ES-I3 (cell line): ENCODE data around the gene SGPL1.
"Not testable (repeated sequence)": the region's sequence is repeated elsewhere in the genome, so short reads cannot be mapped to it uniquely, and the experiment has no call there.

Source experiments
- H3K36me3 ChIP-seq: 2 replicates; pipeline ENCODE4 v1.6.1; 2013; ENCODE audit warnings: mild to moderate bottlenecking, low read length, control low read depth, moderate library complexity; ENCODE audit not compliant: insufficient read depth
- H3K4me1 ChIP-seq: 2 replicates; pipeline ENCODE4 v1.6.1; 2013; ENCODE audit warnings: mild to moderate bottlenecking, control low read depth, low read length; ENCODE audit not compliant: insufficient read depth
- H3K9ac ChIP-seq: 2 replicates; pipeline ENCODE4 v1.6.1; 2013; ENCODE audit warnings: low read depth, mild to moderate bottlenecking, low read length, moderate library complexity
- H3K9me3 ChIP-seq: 2 replicates; pipeline ENCODE4 v1.6.1; 2013; ENCODE audit warnings: mild to moderate bottlenecking, low read length, moderate library complexity; ENCODE audit not compliant: control insufficient read depth, insufficient read depth

SGPL1 gene

DNA sequence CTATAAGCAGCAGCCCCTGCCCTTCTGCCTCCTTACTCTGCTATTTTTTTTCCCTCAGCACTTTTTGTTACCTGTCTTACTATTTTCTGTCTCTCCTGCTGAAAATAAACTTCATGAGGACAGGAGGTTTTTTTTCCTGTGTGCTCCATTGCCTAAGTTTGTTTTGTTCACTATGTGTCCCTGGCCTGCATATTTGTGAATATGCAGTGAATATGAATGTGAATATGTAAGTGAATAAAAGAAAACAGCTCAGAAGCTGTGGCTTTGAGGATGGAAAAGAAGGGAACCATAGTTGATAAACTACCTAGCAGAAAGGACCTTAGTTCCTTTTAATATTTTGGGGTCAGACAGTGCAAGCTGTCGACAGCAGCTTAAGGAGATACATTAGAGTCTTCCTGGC, 37.7 kb downstream of the SGPL1 start:
- H3K9ac ChIP-seq: no peak overlapping the region
- H3K36me3 ChIP-seq: peaks cover 2% of the 10 kb centered on the region
- H3K9me3 ChIP-seq: no peaks in the 10 kb centered on the region
- H3K4me1 ChIP-seq: no peaks in the 10 kb centered on the region

GRCh38 chr10:70856454-70856853, 40.7 kb downstream of the SGPL1 start:
- no peaks in the 10 kb centered on the region for H3K9me3 ChIP-seq
- H3K4me1 ChIP-seq: no peaks in the 10 kb centered on the region
- no peak overlapping the region for H3K9ac ChIP-seq
- H3K36me3 ChIP-seq: peaks cover 7% of the 10 kb centered on the region

DNA sequence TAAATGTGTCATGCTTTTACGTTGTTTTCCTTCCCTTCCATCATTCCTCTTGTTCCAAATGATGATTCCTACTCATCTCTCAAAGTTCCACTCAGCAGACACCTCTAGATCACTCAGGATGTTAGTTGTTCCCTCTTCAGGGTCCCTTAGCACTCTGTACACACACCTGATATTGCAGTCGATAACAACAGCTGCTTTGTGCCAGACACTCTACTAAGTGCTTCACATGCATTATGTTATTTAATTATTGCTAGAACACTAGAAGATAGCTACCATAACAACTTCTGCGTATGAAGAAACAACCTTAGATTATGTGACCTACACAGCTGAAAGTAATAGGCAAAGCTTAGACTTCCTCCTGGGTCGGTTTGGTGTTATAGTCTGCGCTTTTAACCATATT, 43.0 kb downstream of the SGPL1 start:
- no peaks in the 10 kb centered on the region for H3K4me1 ChIP-seq
- no peak overlapping the region for H3K9ac ChIP-seq
- no peaks in the 10 kb centered on the region for H3K9me3 ChIP-seq
- peaks cover 11% of the 10 kb centered on the region for H3K36me3 ChIP-seq

- not testable (repeated sequence) for H3K9me3 ChIP-seq, H3K9ac ChIP-seq
- Histone ChIP-seq H3K4me1 (peaks cover 11% of the 10 kb centered on the region; the same call in 1 of the 2 replicates), H3K36me3 (peaks cover 14% of the 10 kb centered on the region)
Observed at GRCh38 chr10:70861495-70862197, 45.9 kb downstream of the SGPL1 start.

GRCh38 chr10:70863470-70864160, 47.9 kb downstream of the SGPL1 start:
- H3K36me3 ChIP-seq: peaks cover 11% of the 10 kb centered on the region
- H3K9ac ChIP-seq: no peak overlapping the region
- no peaks in the 10 kb centered on the region for H3K9me3 ChIP-seq
- H3K4me1 ChIP-seq: peaks cover 11% of the 10 kb centered on the region; the same call in 1 of the 2 replicates

DNA sequence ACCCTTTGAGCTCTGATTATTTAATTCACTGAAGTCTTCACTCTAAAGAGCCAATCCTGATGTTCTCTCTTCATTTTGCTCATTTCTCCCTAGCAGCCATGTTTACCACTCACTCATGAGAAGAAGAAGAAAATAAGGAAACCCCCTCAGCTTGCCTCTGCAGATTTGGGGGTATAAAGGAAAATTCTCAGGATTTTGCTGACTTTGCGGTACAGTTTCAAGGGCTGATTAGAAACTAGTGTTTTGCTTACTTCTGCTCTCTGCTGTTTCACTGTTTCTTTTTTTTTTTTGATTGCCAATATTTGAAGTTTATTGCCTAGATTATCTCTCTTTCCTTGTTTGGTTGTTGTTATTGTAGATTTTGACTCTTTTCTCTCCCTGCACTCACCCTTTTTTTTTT, 49.2 kb downstream of the SGPL1 start:
- H3K36me3 ChIP-seq: peaks cover 9% of the 10 kb centered on the region

DNA sequence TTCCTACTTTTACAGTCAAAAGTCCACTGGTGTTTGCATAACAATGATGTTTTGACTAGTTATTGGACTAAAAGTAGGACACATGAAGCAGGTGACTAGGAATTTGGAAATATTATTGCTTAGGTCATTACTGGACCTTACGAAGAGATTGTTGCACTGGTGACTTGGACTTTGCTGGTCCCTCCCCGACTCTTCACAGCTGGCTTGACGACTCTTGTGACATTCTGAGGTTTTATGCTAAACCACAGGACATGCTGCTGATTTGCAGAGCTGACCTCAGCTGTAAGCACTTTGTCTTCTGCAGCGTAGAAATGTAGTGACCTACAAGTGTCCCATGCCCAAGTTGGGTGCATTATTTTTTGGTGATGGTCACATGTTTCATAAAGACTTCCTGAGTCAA, 50.7 kb downstream of the SGPL1 start:
- Histone ChIP-seq H3K4me1 (peaks cover 11% of the 10 kb centered on the region; the same call in 1 of the 2 replicates), H3K36me3 (peaks cover 10% of the 10 kb centered on the region), H3K9me3 (no peaks in the 10 kb centered on the region), H3K9ac (no peak overlapping the region)

More for the DNA sequence above, 49.2 kb downstream of the SGPL1 start:
- H3K4me1 ChIP-seq: peaks cover 11% of the 10 kb centered on the region; the same call in 1 of the 2 replicates
- H3K9ac ChIP-seq: no peak overlapping the region
- no peaks in the 10 kb centered on the region for H3K9me3 ChIP-seq

DNA sequence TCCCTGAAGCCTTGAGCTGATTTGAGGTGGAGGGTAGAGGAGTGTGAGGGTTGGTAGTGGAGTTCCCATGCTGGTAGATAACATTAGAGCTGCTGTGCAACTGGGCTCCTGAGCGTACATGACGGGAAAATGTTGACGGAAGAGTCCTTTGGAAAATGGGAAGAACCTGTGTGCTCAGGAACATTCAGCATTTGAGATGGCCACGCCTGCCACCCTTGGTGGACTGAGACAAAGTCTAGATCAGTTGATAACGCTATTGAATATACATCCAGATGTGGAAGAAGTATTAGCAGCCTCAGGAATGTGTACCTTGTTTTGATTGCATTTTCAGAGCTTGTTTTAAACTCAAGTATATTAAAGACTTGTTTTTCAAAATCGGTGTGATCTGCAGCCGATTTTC, 56.5 kb downstream of the SGPL1 start:
- no peaks in the 10 kb centered on the region; the same call in 1 of the 2 replicates for H3K4me1 ChIP-seq
- no peaks in the 10 kb centered on the region for H3K9me3 ChIP-seq
- H3K9ac ChIP-seq: no peak overlapping the region
- H3K36me3 ChIP-seq: peaks cover 11% of the 10 kb centered on the region

DNA sequence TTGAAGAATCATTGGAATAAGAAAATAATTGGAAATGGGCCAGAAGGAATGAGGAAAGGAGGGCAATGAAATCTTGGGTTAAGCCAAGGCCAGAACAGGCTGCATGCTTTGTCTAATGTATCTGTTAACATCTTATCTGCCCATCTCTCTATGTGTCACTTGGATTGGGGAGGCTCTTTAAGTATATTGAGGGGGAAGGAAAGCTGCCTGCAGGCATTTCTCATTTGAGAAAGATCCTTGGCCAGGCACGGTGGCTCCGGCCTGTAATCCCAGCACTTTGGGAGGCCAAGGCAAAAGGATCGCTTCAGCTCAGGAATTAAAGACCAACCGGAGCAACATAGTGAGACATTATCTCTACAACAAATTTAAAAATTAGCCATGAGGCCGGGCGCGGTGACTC, 58.3 kb downstream of the SGPL1 start:
- Histone ChIP-seq H3K9ac (no peak overlapping the region), H3K36me3 (peaks cover 11% of the 10 kb centered on the region), H3K4me1 (no peaks in the 10 kb centered on the region; the same call in 1 of the 2 replicates), H3K9me3 (no peaks in the 10 kb centered on the region)

DNA sequence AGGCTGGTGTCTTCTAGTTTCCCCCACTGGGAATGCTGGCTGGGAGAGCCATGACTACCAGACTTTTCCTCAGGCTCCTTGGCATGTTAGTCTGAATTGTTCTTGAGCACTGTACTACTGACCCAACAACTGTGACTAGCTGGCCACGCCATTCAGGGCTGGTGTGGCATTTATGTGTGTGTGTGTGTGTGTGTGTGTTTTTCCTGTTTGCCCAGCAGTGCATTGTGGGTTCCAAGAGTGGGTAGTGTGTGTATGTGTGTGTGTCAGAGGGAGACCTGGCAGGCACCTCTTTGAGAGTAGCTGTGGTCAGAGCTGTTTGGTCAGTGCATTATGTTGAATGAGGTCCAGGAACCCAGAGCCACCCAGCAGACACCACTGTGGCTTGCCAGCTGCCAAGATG, 63.5 kb downstream of the SGPL1 start:
- H3K4me1 ChIP-seq: no peaks in the 10 kb centered on the region; the same call in 1 of the 2 replicates
- H3K9me3 ChIP-seq: no peaks in the 10 kb centered on the region
- no peak overlapping the region for H3K9ac ChIP-seq
- peaks cover 9% of the 10 kb centered on the region for H3K36me3 ChIP-seq

DNA sequence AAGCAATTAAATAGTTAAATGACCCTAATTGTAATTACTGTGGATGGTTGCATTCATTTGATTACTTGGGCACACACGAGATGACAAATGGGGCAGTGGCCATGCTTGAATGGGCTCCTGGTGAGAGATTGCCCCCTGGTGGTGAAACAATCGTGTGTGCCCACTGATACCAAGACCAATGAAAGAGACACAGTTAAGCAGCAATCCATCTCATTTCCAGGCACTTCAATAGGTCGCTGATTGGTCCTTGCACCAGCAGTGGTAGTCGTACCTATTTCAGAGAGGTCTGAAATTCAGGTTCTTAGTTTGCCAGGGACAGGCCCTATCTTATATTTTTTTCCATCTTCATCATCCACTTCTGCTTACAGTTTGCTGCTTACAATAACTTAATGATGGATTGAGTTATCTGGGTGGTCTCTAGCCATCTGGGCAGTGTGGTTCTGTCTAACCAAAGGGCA, 64.4 kb downstream of the SGPL1 start:
- H3K9ac ChIP-seq: no peak overlapping the region
- peaks cover 9% of the 10 kb centered on the region for H3K36me3 ChIP-seq
- H3K9me3 ChIP-seq: no peaks in the 10 kb centered on the region
- no peaks in the 10 kb centered on the region; the same call in 1 of the 2 replicates for H3K4me1 ChIP-seq

DNA sequence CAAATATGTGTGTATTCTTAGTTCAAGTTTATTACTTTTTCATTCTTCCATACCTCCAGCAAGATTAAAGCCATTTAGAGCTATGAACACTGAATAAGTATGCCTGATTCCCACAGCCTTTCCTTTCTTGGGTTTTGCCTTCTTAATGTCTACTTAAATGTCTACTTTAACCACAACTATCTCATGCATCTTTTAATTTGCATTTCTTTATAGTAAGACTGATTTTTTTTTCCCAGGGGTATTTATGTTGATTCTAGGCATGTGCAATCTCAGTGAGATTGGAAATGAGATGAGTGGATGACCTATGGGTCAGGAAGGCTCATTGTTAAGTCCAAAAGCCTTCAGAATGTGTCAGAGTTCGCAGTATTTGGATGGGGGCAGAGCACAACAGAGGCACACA, 69.0 kb downstream of the SGPL1 start:
- Histone ChIP-seq H3K4me1 (peaks cover 4% of the 10 kb centered on the region), H3K9me3 (no peaks in the 10 kb centered on the region), H3K9ac (no peak overlapping the region), H3K36me3 (no peaks in the 10 kb centered on the region)

DNA sequence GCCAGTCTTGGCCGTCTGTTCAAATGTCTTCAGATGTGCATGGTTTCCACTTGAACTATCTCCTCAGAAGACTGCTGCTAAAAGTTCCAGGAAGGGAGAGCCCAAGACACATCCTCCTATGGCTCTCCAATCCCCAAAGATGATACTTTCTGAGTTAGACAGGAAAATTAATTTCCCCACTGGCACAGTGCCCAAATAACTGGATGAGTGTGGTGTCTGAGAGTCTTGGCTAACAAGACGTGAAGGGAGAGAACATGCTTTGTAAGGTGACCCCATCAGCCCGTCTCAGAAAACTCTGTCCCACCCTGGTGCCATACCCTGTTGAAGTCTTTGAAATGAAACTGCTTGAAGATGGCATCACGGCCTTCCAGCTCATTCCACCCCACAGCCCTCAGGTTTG, 69.7 kb downstream of the SGPL1 start:
- Histone ChIP-seq H3K36me3 (no peaks in the 10 kb centered on the region), H3K9me3 (no peaks in the 10 kb centered on the region), H3K9ac (no peak overlapping the region), H3K4me1 (peaks cover 5% of the 10 kb centered on the region)

DNA sequence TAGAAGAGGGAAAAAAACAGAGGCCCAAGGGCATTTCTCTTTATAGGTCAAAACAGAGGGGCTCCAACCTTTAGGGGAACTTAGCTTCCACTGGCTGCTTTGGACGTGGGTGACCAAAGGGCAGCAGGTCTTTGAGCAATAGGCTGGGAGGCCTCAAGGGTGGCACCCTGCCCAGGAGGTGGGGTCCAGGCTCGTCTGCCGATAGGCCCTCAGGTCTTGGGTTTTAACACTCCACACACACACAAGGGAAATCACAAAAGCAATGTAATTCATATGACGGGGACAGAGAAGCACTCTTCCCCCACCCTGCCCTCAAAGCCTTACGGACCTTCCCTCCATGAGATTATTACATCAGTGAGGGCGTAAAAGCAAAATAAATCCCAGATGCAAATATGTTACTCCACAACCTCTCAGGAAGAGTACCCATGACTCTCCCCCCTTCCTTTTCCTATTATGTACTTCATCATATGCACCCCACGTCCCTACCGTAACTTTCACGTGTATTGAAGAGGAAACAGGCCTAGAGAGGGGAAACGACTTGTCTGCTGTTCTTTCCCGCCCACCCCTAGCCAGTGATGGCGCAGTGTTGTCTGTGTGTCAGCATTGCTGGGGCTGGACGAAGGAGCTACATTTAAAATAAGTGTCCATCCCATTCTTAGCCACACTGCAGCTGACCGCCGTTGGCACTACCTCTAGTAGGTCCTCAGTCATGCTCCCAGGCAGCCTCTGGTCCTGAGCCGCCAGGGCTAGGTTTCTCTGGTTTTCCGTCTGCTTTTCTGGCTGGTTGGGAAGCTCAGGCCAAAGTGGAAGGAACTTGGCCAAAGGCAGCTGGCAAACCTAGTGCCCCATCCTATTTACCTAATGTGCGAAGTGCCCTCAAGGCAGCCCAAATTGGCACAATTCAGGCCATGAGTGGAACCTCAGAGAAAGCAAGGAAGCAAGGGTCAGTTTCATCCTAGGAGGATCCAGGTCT, 70.5 kb downstream of the SGPL1 start:
- Histone ChIP-seq H3K36me3 (no peaks in the 10 kb centered on the region), H3K9me3 (no peaks in the 10 kb centered on the region), H3K9ac (no peak overlapping the region), H3K4me1 (peaks cover 13% of the 10 kb centered on the region)
